ENCODE results near the gene TBCCD1.
"Not testable (repeated sequence)": the region's sequence is repeated elsewhere in the genome, so short reads cannot be mapped to it uniquely, and the experiment has no call there.

Gene TBCCD1

GRCh38 chr3:186544281-186544680 is 22.9 kb downstream of the TBCCD1 start, which contains the start of gene CRYGS:
Gene CRYGS, minus strand, starts transcription at chr3:186544380. Its CDS starts 54 bp downstream, at chr3:186544326.
- DNase-seq: no peak

- no peak for DNase-seq
Observed at GRCh38 chr3:186540835-186541226, 26.3 kb downstream of the TBCCD1 start.

DNA sequence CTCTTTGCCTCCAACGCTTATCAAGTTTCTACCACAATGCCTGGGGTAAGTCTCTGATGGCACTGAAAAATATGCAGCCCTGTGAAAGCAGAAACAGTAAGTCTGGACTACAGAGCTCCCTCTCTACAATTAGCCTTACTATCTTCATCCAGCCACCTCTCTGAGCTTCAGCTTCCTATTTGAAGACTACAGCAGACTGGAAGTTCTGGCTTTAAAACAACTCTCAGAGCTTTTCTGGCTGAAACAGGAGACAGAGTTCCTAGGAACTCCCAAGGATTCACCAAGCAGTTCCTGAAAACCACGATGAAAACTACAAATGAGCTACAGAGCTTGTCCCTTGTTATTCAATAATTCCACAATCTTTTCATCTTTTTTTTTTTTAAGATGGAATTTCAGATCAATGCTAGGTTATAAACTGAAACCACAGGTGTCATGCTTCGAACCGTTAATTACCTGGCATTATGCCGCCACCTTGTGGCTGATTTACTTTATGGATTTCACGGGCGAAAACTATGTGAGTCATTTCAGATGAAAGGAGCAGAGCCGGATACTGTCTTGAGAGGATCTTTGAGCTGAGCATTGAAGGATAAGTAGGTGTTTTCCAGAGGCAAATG is 26.8 kb downstream of the TBCCD1 start:
- DNase-seq: peak; percentile 58 to 61

- no peak for DNase-seq
Observed at GRCh38 chr3:186538779-186539178, 28.4 kb downstream of the TBCCD1 start.

DNA sequence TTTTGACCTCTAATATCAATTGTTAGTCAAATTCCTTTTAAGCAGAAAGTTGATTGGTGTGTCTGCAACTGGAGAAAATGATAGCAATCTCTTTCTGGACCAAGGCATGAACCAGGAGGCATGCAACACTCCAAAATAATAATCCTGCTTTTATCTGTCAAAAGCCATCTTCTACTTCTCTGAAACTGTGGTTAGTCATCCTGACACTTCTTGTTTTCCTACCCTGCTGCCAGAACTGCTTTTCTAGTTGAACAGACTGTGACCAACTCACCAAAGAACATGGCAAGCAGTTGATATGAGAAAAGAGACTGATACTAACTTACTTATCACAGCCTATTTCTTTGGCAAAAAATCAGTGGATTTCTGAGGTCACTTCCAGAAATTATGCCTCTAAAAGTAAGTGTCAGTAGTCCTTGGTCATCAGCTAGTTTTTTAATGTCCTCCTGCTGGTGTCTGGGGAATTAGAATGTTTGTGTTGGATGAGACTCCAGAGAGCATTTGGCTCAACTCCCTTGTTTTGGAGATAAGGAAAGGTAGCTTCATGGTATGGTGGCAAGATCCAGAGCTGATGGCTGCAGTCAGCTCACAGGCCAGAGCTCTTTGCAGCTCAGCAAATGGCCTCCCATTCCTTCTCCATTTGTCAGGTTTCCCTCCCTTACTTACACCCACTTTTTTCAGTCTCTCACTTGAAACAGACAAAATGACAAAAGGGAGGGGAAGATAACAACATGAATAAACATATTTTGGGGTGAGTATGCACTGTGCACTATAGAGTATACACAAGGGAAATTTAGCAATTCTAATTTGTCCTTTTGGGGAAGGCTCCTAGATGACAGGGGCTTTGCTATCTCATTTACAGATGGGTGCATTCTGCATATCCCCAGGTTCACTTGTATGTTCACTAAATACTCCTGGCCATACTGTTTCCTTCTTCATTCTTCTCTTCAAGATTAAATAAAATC is 30.0 kb downstream of the TBCCD1 start:
- no peak for DNase-seq

GRCh38 chr3:186534113-186534669 is 32.9 kb downstream of the TBCCD1 start:
- no peak for DNase-seq

DNA sequence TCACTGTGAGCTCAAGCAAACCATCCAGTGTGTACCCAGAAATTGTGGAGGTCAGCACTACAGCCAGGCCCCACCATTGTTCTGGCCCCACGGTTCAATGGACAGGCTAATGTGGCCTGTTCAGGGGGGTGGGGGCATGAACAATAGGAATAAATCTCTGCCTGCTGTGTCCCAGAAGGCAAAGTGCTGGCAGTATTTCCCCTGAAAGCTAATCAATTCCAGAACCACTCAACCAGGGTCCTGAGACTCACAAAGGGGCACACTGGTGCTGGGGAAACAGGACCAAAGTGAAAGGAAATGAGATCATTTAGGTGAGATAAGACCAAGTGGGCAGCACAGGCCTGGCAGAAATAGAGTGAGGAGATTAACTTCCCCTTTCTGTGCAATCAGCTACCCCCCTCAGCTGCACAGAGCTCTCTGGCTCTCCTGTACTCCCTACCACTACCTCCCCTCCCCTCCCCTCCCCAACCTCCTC is 34.5 kb downstream of the TBCCD1 start:
- no peak for DNase-seq

DNA sequence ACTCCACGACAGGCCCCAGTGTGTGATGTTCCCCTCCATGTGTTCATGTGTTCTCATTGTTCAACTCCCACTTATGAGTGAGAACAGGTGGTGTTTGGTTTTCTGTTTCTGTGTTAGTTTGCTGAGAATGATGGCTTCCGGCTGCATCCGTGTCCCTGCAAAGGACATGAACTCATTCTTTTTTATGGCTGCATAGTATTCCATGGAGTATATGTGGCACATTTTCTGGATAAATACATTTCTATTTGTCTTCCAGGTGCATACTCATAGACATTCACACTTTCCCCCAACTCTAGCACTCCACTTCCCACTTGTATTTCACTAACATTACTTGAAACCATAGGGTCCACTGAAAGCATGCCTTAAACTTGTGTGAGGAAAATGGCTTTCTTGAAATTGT is 35.4 kb downstream of the TBCCD1 start:
- not testable (repeated sequence) for DNase-seq

GRCh38 chr3:186530415-186530814 is 36.7 kb downstream of the TBCCD1 start:
- DNase-seq: no peak

- no peak for DNase-seq
Observed at GRCh38 chr3:186529201-186529999, 37.7 kb downstream of the TBCCD1 start.

- DNase-seq: no peak
Observed at GRCh38 chr3:186526256-186526606, 40.9 kb downstream of the TBCCD1 start.

- no peak for DNase-seq
Observed at GRCh38 chr3:186525369-186526255, 41.5 kb downstream of the TBCCD1 start.

GRCh38 chr3:186524616-186525015 is 42.5 kb downstream of the TBCCD1 start:
- no peak for DNase-seq

DNA sequence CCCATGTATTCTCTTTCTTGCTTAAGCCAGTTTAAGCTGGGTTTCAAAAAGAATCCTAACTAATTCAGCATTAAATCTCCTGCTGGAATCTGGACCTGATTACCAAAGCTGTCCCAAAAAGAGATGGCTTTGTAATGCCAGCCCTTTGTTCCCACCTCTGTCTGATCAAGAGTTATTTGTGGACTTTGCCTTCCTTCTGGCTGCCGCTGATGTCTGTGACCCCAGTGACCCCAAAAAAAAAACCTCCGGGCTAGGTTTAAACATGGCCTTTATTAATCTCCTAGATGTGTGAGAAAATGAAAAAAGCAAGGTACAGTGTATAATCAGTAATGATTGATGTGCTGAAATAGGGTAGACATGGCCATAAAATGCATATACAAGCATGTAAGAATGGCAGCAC is 43.7 kb downstream of the TBCCD1 start:
- DNase-seq: no peak

DNA sequence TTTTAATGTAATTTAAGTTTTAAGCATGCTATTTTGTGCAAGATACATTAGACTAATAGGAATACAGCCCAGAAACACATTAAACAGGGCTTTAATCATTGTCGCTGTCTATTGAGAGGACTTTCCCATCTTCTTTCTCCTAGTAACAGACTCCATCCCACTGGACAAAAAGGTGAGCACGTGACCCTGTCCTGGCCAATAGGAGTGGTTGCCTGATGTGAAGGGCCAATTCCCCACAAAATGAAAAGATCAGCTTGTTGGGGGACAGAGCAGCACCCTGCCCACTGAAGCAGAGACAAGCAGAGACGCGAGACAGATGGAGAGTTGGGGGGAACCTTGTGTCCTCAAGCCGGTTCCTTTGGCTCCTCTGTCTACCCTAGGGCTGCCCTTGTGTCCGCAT is 44.1 kb downstream of the TBCCD1 start:
- no peak for DNase-seq

DNA sequence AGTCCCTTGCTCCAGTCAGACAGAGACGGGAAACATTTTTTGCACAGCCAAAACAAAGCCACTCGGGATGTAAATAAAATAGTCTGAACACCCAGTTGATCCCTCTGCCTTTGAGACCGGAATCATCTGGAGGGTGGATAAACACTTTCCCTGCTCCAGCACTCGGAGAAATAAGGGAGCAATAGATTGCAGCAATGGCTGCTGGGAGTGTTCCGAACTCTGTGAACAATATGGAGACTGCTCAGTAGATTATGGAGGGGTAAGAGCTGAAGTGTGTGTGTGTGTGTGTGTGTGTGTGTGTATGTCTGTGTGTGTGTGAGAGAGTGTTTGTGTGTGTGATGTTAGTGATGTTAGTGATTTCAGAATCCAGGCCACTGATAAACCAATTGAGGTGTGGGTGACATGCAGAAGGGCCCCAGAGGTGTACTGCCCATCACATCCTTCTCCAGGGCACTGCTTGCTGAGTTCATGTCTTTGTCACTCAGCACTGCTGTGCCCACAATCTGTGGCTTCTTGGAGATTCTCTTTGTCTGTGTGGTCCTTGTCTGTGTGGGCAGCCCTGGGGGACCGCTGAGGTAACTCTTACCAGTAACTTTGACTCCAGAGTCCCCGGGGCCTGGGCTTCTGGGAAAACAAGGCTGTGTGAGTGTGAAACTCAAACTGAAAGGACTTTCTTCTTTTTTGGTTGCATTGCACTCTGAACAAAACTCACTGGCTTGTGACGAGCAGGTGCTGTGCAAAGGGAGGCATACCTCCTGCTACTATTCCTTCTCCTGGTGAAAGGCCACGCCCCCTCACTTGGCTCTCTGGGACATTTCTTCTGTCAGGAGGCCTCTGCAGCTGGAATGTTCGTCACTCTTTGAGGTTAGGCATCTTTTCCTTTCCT is 45.9 kb downstream of the TBCCD1 start:
- no peak for DNase-seq

- no peak for DNase-seq
Observed at GRCh38 chr3:186520431-186520830, 46.7 kb downstream of the TBCCD1 start.

- no peak for DNase-seq
Observed at GRCh38 chr3:186519021-186519658, 48.0 kb downstream of the TBCCD1 start.

DNA sequence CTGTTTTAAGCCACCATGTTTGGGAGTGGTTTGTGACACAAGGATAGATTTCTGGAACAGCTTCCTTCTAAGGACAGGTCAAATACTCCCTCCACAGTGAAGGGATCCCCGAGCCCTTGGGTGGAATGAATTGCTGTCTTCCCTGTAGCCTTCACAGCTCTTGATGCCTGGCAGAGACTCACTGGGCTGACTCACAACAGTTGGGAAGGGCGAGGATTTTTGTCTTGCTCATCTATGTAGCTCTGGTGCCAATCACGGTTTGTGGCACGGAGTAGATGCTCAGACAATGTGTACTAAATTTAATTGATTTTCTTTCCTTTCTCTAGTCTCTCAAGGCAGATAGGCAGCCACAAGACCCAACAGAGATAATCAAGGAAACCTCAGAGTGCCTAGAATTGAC is 49.9 kb downstream of the TBCCD1 start:
- DNase-seq: no peak

DNA sequence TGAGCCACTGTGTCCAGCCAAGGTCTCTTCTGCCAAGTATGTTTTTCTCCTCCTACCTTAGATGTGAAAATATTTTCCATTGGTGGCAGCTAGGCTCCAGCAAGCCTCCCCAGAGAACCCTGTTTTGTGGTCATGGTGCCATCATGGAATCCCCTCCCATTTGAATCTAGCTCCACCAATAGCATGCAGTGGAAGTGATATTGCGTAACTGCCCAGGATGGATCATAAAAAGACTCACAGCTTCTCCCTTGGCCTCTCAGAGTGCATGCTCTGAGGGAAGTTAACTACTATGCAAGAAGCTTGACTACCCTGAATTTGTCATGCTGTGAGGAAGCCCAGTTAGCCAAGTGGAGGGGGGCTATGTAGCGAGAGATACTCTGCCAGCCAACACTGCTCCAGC is 50.5 kb downstream of the TBCCD1 start:
- DNase-seq: no peak
